Measurements from ENCODE around the gene FAM163B.
"Not testable (repeated sequence)": the region's sequence is repeated elsewhere in the genome, so short reads cannot be mapped to it uniquely, and the experiment has no call there.

DNA sequence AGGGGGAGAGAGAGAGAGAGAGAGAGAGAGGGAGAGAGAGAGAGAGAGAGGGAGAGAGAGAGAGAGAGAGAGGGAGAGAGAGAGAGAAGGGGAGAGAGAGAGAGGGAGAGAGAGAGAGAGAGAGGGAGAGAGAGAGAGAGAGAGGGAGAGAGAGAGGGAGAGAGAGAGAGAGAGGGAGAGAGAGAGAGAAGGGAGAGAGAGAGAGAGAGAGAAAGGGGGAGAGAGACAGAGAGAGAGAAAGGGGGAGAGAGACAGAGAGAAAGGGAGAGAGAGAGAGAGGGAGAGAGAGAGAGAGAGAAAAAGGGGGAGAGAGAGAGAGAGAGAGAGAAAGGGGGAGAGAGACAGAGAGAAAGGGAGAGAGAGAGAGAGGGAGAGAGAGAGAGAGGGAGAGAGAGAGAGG is 45.4 kb downstream of the FAM163B start:
- TF ChIP-seq POLR2A (IDR thresholded peaks at IDR 0.05), result not testable (repeated sequence)
- TF ChIP-seq, protein P1, sequence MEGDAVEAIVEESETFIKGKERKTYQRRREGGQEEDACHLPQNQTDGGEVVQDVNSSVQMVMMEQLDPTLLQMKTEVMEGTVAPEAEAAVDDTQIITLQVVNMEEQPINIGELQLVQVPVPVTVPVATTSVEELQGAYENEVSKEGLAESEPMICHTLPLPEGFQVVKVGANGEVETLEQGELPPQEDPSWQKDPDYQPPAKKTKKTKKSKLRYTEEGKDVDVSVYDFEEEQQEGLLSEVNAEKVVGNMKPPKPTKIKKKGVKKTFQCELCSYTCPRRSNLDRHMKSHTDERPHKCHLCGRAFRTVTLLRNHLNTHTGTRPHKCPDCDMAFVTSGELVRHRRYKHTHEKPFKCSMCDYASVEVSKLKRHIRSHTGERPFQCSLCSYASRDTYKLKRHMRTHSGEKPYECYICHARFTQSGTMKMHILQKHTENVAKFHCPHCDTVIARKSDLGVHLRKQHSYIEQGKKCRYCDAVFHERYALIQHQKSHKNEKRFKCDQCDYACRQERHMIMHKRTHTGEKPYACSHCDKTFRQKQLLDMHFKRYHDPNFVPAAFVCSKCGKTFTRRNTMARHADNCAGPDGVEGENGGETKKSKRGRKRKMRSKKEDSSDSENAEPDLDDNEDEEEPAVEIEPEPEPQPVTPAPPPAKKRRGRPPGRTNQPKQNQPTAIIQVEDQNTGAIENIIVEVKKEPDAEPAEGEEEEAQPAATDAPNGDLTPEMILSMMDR (IDR thresholded peaks at IDR 0.05), result peak in 1 of 7 experiments; percentile 10
